NB4 (cell line): ENCODE data around the gene ACOT11.

Experiments used
- MAX ChIP-seq: IDR thresholded peaks from 2 replicates; pipeline ENCODE4 v1.6.1; 2011; ENCODE audit warnings: low read depth, low read length
- MYC ChIP-seq: IDR thresholded peaks from 2 replicates; pipeline ENCODE4 v1.6.1; 2011; ENCODE audit warnings: low read depth, low read length
- POLR2A ChIP-seq: IDR thresholded peaks from 2 replicates; pipeline ENCODE4 v1.6.1; 2011; ENCODE audit warnings: mild to moderate bottlenecking; ENCODE audit not compliant: insufficient read length; ENCODE audit errors: extremely low read depth
- TF ChIP-seq, protein P1 (sequence below): IDR thresholded peaks from one replicate; pipeline ENCODE4 v1.5.1; 2012; ENCODE audit warnings: low read depth, low read length

GRCh38 chr1:54600947-54601721, 53.1 kb downstream of the ACOT11 start:
- TF ChIP-seq POLR2A (no peak), MAX (no peak), MYC (no peak)
- TF ChIP-seq, protein P1, sequence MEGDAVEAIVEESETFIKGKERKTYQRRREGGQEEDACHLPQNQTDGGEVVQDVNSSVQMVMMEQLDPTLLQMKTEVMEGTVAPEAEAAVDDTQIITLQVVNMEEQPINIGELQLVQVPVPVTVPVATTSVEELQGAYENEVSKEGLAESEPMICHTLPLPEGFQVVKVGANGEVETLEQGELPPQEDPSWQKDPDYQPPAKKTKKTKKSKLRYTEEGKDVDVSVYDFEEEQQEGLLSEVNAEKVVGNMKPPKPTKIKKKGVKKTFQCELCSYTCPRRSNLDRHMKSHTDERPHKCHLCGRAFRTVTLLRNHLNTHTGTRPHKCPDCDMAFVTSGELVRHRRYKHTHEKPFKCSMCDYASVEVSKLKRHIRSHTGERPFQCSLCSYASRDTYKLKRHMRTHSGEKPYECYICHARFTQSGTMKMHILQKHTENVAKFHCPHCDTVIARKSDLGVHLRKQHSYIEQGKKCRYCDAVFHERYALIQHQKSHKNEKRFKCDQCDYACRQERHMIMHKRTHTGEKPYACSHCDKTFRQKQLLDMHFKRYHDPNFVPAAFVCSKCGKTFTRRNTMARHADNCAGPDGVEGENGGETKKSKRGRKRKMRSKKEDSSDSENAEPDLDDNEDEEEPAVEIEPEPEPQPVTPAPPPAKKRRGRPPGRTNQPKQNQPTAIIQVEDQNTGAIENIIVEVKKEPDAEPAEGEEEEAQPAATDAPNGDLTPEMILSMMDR = no peak
